ENCODE data around the gene PRG2. TPM values are rescaled to one million over a fixed set of nuclear protein-coding genes. Genes with fewer than 3 reads are reported as not detected.

Gene PRG2
- total and polyA plus RNA-seq, 9 of the 15 experiments (the other 6 are each of a cell fraction or from before 2014, with no cell fraction given) = 1.8 to 78.0 (median 26.6) TPM

DNA sequence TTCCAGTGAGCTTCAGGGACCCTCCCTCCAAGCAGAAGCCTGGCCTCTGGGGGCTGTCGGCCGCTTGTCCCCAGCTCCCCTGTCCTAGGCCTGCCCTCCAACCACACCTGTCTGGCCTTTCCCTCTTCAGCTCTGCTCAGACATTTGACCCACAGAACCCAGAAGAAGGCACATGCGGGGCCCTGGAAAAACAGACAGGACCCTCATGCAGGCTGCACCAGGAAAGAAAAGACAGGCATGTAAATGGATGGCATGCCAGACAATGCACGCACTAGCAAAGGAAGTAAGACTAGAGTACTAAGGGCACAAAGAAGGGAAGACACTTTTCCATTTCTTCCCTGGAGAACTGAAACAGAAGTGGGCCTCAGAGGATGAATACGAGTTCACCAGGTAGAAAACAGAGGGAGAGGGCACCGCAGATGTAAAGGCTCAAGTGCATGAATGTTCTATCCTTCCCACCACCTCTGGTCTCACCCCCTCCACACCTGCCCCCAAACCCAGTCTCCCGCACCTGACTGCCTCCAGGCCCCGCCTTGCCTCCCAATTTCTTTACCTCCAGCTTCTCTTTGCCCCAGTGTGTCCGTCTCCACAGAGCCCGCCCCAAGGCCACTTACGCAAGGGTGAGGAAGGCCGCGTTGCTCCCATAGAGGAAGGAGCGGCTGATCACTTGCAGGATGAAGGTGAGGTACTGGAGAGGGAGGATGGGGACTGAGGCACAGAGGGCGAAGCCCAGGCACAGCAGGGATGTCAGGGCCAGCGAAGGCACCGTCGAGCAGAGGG is 19.1 kb upstream of the PRG2 start:
- H3K4me2 ChIP-seq (ENCODE audit: insufficient read depth, low read length) = no peak overlapping the region
- 0 out of 2 replicates have a peak, but pooled peaks have one; percentile 8 for TF ChIP-seq SUPT5H (IDR thresholded peaks at IDR 0.05)
- TF ChIP-seq RBM22 (IDR thresholded peaks at IDR 0.05; ENCODE audit: low read depth, low read length, poor library complexity, severe bottlenecking) = peak; percentile 45
- peak; percentile 61 for TF ChIP-seq POLR2G (IDR thresholded peaks at IDR 0.05; ENCODE audit: low read depth, low read length)
- peak; percentile 60 for TF ChIP-seq RBFOX2 (IDR thresholded peaks at IDR 0.05; ENCODE audit: low read depth, low read length)
- no peak for TF ChIP-seq BRCA1 (IDR thresholded peaks at IDR 0.05)
- no peak for TF ChIP-seq BRCA1 (CRISPR knock-in tag; IDR thresholded peaks at IDR 0.05)
- H3K27me3 ChIP-seq (ENCODE audit: control insufficient read depth in 2 of 2, insufficient read depth in 2 of 2, low read length in 2 of 2) = no peaks in the 10 kb centered on the region
- POLR2A ChIA-PET = interaction anchor here (0.7 to 1.6 kb wide), 2 partner anchors 9 to 29 kb away, joined by 3 to 4 read pairs; no protein-coding TSS in a partner anchor
- FAIRE-seq = no peak
- H3K9me3 ChIP-seq (replicated peaks; ENCODE audit: control insufficient read depth, insufficient read depth, low read depth, low read length) = no peaks in the 10 kb centered on the region
- CTCF ChIA-PET (ENCODE audit: low intra/inter-chr PET ratio) = no interaction called here
- WGBS (ENCODE audit: insufficient coverage, low coverage, missing lambda C conversion rate) = 95% methylated on average over 15 of the region's 18 CpGs
- peaks cover 88% of the 10 kb centered on the region for H3K36me3 ChIP-seq (ENCODE audit: control insufficient read depth, insufficient read depth, low read length)
- peaks cover 3 to 8% of the 10 kb centered on the region in 2 experiments; a peak in 4 of 5 replicates for H3K4me1 ChIP-seq (replicated peaks in 1 of 2; ENCODE audit: control insufficient read depth in 2 of 2, insufficient read depth in 2 of 2, low read length in 2 of 2)
- no peak overlapping the region for H2AFZ ChIP-seq (ENCODE audit: low read depth, low read length)
- ATAC-seq = no peak
- H3K79me2 ChIP-seq (ENCODE audit: control insufficient read depth, insufficient read depth, low read length) = peaks cover 7% of the 10 kb centered on the region; the same call in 2 of the 3 replicates
- in situ Hi-C loops (cut with MboI) (no loop called here), intact Hi-C loops (cut with micrococcal nuclease) (no loop called here)
- no TSS peak for BruUV-seq (replicated peaks)
- no peak overlapping the region for H3K9ac ChIP-seq (ENCODE audit: insufficient read depth in 1 of 2, low read depth in 2 of 2, low read length in 2 of 2)
- H3K4me3 ChIP-seq = no peak overlapping the region
- no peaks in the 10 kb centered on the region for H3K9me1 ChIP-seq (ENCODE audit: control insufficient read depth, insufficient read depth, low read length)
- H4K20me1 ChIP-seq (replicated peaks; ENCODE audit: control insufficient read depth, insufficient read depth, low read length) = peaks cover 2% of the 10 kb centered on the region
- no peak overlapping the region for H3K27ac ChIP-seq (ENCODE audit: extremely low read depth, low read depth, low read length)
- DNase-seq (ENCODE audit: extremely low read depth in 1 of 4, low spot score in 3 of 4) = no peak

Measured in K562 (cell line).